K562 (cell line): ENCODE results near the gene CD40. TPM values are rescaled to one million over a fixed set of nuclear protein-coding genes. Genes with fewer than 3 reads are reported as not detected.

Experiments
- CBX3 ChIP-seq, 2 experiments: IDR thresholded peaks; 1 replicate in 1 of 2; 2 replicates in 1 of 2; pipeline ENCODE4 v1.6.1; 2012; ENCODE audit warnings: inconsistent platforms in 2 of 2, low read length in 2 of 2, borderline replicate concordance in 1 of 2, control low read depth in 1 of 2
- CHAMP1 ChIP-seq: fragments of 450-650 bp; IDR thresholded peaks from 2 replicates; pipeline ENCODE4 v1.6.1; 2016; ENCODE audit warnings: mild to moderate bottlenecking
- EP400 ChIP-seq: fragments of 450-650 bp; IDR thresholded peaks from 2 replicates; pipeline ENCODE4 v1.6.1; 2017; ENCODE audit warnings: antibody characterized with exemption, mild to moderate bottlenecking, moderate library complexity
- NFIC ChIP-seq: fragments of 450-650 bp; IDR thresholded peaks from 2 replicates; pipeline ENCODE4 v1.6.1; 2017; ENCODE audit warnings: mild to moderate bottlenecking, inconsistent platforms
- PHF20 ChIP-seq: fragments of 450-650 bp; IDR thresholded peaks from 2 replicates; pipeline ENCODE4 v1.6.1; 2018; ENCODE audit not compliant: partially characterized antibody
- PML ChIP-seq: IDR thresholded peaks from 2 replicates; pipeline ENCODE4 v1.6.1; 2012; ENCODE audit warnings: low read length, inconsistent platforms
- PTRF ChIP-seq: fragments of 450-650 bp; IDR thresholded peaks from 2 replicates; pipeline ENCODE4 v1.6.1; 2016; ENCODE audit warnings: mild to moderate bottlenecking, missing genetic modification characterization, missing compliant biosample characterization
- SIN3B ChIP-seq: fragments of 450-650 bp; IDR thresholded peaks from 2 replicates; pipeline ENCODE4 v1.6.1; 2017; ENCODE audit warnings: low read depth, mild to moderate bottlenecking, moderate library complexity
- SMAD1 ChIP-seq: fragments of 150-350 bp; IDR thresholded peaks from 2 replicates; pipeline ENCODE4 v1.6.1; 2014; ENCODE audit warnings: low read length, low read depth; ENCODE audit not compliant: partially characterized antibody
- SRSF9 ChIP-seq: fragments of 200-400 bp; formaldehyde crosslinking; IDR thresholded peaks from 2 replicates; pipeline ENCODE4 v1.6.1; 2017; ENCODE audit warnings: low read depth, low read length, borderline replicate concordance
- THRAP3 ChIP-seq: fragments of 450-650 bp; IDR thresholded peaks from 2 replicates; pipeline ENCODE4 v1.6.1; 2016; ENCODE audit warnings: mild to moderate bottlenecking, inconsistent platforms, borderline replicate concordance
- ZNF239 ChIP-seq: fragments of 250-450 bp; sonication (Bioruptor Pico); IDR thresholded peaks from 2 replicates; pipeline ENCODE4 v1.4.0; 2020; ENCODE audit warnings: mild to moderate bottlenecking
- ZNF449 ChIP-seq: fragments of 250-450 bp; sonication (Bioruptor Pico); IDR thresholded peaks from 2 replicates; pipeline ENCODE4 v1.8.0; 2022; ENCODE audit warnings: moderate library complexity, mild to moderate bottlenecking, inconsistent platforms
- polyA plus RNA-seq, 8 experiments: library from polyadenylated mRNA; depleted of rRNA in 4 of 8; stranded (reverse) in 5 of 8; unstranded in 3 of 8; fragments of >200 nt; fragmentation: Nextera tagmentation in 2 of 8; fragmentation: Illumina TruSeq in 1 of 8; extraction: Ambion mirVana in 2 of 8; extraction: Trizol in 1 of 8; gene quantifications; 2 replicates each; pipeline versions ENCODE4 v1.2.1 to v1.2.3, GENCODE V29; 2011 to 2014; ENCODE audit warnings: inconsistent platforms in 1 of 8, missing spikeins in 1 of 8
- total RNA-seq, 7 experiments: library from RNA; depleted of rRNA in 6 of 7; stranded (reverse); fragments of >200 nt in 6 of 7; fragmentation: Illumina TruSeq in 2 of 7; extraction: Trizol in 2 of 7; gene quantifications; 2 replicates each; pipeline versions ENCODE4 v1.2.1 to v1.2.3, GENCODE V29; 2011 to 2021; ENCODE audit warnings: low replicate concordance in 1 of 7
- TF ChIP-seq, protein P1 (sequence below), 2 experiments: fragments of 450-650 bp in 1 of 2; sonication (generic) in 1 of 2; formaldehyde crosslinking in 1 of 2; IDR thresholded peaks; 2 replicates each; pipeline versions ENCODE4 v1.7.1 to v1.9.0; 2016 to 2022; ENCODE audit warnings: inconsistent platforms in 1 of 2, mild to moderate bottlenecking in 1 of 2, missing genetic modification reagents in 1 of 2

Gene CD40
- total and polyA plus RNA-seq, 9 of the 15 experiments (the other 6 are each of a cell fraction or from before 2014, with no cell fraction given): 0.76 to 3.7 (median 1.6) TPM

DNA sequence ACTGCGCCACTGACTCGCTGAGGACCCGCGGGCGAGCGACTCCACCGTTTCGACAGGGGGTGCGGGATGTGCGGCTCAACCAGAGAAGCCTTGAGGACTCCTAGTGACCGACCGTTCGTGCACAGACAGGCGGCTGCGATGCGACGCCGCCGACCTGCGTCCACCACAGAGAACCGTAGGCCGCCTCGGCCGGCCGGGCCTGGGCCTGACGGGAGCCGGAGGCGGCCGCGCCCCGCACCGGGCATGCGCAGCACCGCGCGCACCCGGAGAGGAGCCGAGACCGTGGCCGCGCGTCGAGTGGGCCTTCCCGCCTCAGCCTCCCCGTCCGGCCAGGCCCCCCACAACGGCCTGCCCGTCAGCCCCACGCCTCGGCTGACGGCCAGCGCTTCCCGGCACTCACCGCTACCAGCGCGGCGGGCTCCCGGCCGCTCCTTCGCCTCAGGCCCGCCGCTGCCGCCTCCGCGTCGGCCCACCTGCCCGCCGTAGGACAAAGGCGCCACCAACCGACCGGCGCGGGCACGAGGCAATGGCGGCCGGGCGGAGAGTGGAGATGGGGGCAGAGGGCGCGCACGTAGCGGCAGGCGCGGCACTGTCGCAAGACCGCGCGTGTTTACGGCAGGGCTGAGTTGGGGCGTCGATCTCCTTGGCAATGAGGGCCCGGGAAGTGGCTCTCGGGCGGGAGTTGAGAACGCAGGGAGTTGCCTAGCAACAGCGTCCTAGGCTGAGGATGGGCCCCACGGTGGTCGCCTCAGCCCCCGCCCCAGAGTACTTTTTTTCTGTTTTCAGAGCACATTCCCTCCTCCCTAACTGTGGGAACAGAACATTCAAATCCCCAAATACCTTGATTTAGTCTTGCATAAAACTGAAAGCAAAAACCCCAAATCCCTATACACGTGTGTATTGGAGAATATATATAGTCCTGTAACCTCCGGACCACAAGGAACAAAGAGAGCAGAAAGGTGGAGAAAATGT is 28.4 kb upstream of the CD40 start, which contains the start of gene NCOA5 (continued):
- TF ChIP-seq ZNF449 (no peak), NFIC (peak; percentile 74; the same call in 1 of the 2 replicates), EP400 (peak; percentile 86; the same call in 1 of the 2 replicates), SRSF9 (no peak), SMAD1 (no peak), THRAP3 (no peak), PTRF (tag) (no peak), CBX3 (IDR thresholded peaks at IDR 0.05; ENCODE audit: borderline replicate concordance in 1 of 2, low read length in 2 of 2) (no peak), ZNF239 (CRISPR knock-in tag) (no peak), PML (peak; percentile 69), SIN3B (peak; percentile 81), CHAMP1 (no peak), PHF20 (peak; percentile 42)
- TF ChIP-seq, protein P1, sequence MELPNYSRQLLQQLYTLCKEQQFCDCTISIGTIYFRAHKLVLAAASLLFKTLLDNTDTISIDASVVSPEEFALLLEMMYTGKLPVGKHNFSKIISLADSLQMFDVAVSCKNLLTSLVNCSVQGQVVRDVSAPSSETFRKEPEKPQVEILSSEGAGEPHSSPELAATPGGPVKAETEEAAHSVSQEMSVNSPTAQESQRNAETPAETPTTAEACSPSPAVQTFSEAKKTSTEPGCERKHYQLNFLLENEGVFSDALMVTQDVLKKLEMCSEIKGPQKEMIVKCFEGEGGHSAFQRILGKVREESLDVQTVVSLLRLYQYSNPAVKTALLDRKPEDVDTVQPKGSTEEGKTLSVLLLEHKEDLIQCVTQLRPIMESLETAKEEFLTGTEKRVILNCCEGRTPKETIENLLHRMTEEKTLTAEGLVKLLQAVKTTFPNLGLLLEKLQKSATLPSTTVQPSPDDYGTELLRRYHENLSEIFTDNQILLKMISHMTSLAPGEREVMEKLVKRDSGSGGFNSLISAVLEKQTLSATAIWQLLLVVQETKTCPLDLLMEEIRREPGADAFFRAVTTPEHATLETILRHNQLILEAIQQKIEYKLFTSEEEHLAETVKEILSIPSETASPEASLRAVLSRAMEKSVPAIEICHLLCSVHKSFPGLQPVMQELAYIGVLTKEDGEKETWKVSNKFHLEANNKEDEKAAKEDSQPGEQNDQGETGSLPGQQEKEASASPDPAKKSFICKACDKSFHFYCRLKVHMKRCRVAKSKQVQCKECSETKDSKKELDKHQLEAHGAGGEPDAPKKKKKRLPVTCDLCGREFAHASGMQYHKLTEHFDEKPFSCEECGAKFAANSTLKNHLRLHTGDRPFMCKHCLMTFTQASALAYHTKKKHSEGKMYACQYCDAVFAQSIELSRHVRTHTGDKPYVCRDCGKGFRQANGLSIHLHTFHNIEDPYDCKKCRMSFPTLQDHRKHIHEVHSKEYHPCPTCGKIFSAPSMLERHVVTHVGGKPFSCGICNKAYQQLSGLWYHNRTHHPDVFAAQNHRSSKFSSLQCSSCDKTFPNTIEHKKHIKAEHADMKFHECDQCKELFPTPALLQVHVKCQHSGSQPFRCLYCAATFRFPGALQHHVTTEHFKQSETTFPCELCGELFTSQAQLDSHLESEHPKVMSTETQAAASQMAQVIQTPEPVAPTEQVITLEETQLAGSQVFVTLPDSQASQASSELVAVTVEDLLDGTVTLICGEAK (IDR thresholded peaks at IDR 0.05): no peak
- TF ChIP-seq, protein P1 (CRISPR knock-in tag; IDR thresholded peaks at IDR 0.05): no peak
